Skin epidermis (tissue), 12 donors: ENCODE results near the gene ST8SIA6.
A peak's percentile ranks its signal among the peaks of the same experiment; 100 is the strongest.
"Not testable (repeated sequence)": the region's sequence is repeated elsewhere in the genome, so short reads cannot be mapped to it uniquely, and the experiment has no call there.

Experiments used
- H3K27ac ChIP-seq, 21 experiments: fragments of 200-600 bp; sonication (generic) in 11 of 21; one replicate each; pipeline ENCODE4 v1.5.0; 2020; ENCODE audit warnings: mild to moderate bottlenecking in 3 of 21, inconsistent platforms in 2 of 21, moderate library complexity in 2 of 21
- H3K4me3 ChIP-seq, 7 experiments: fragments of 200-600 bp; sonication (generic) in 2 of 7; one replicate each; pipeline ENCODE4 v1.5.0; 2020; ENCODE audit warnings: inconsistent platforms in 2 of 7, mild to moderate bottlenecking in 2 of 7, moderate library complexity in 1 of 7

Gene ST8SIA6

DNA sequence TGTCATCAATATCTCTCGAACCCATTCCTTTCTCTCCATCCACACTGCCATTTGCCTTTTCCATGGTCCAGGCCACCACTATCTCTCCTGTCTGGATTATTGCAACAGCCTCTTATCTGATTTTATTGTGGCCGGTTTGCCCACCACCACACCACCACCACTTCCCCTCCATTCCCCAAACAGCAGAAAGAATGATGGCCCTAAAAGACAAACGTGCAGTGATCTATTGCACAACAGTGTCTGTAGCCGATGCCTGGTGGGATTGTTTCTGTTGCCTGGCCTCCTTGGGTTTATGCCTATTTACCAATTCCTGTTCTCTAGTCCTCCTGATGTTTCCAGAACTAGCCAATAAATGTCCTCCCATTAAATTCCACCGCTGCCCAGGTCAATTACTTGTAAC, 10.2 kb upstream of the ST8SIA6 start:
- no peak overlapping the region for H3K4me3 ChIP-seq
- H3K27ac ChIP-seq = no peak overlapping the region

DNA sequence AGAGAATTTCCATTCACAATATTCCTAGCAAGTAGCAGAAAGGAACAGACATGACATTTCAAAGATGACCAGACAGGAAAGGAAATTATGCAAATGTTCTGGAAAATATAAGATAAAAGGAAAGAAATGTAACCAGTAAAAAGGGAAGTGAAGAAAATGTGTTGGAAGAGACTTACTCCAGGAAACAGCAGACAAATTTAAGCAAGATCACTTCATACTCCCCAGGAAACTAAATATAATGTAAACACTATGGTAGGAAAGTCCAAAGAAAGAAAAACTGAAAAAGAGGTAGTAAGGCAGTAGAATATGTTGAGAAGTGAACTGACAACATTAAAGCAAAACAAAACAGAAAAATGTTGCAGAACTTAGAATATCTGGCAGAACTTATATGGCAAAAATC, 6.4 kb upstream of the ST8SIA6 start:
- Histone ChIP-seq H3K4me3 (no peak overlapping the region), H3K27ac (no peak overlapping the region)

DNA sequence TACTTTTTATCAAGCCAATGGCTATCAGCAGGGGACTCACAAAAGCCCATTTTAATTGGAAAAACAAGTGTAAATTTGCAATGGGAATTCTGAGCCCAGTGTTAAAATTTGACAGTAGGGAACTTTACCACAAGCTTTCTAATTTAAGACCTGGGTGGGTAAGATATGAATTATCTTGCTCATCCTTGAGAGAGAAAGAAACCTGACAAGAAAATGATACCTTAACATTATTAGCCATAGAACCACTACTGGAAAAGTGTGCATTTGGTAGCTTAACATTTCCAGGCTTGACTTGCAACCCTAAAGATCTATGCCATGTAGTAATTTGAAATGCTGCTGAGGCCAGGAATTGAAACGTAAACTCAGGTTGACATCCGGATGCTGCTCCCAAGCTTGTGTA, 2.7 kb upstream of the ST8SIA6 start:
- Histone ChIP-seq H3K27ac (no peak overlapping the region), H3K4me3 (no peak overlapping the region)

DNA sequence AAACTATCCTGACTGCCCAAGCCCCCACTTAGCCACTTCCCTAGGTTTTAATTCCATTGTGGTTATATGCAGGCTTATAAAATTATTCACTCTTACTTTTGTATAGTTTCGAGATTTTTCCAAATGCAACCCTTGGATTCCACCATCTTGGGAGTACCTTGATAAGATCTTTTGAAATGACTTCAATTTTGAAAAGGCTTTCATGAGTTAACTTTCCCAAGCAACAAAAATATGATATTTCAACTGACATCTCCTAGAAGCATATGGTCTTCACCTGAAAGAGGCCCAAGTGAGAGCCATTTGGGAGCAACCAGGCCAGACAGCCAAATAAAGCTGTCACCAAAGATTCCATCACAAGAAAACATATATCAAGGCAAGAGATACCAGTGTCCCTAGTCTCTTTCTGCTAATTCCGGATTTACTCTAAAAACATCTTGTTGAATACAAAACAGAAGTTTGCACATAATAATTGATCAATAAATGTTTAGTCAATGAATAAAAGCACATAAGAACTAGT, 1.7 kb upstream of the ST8SIA6 start:
- H3K27ac ChIP-seq = no peak overlapping the region
- no peak overlapping the region for H3K4me3 ChIP-seq

DNA sequence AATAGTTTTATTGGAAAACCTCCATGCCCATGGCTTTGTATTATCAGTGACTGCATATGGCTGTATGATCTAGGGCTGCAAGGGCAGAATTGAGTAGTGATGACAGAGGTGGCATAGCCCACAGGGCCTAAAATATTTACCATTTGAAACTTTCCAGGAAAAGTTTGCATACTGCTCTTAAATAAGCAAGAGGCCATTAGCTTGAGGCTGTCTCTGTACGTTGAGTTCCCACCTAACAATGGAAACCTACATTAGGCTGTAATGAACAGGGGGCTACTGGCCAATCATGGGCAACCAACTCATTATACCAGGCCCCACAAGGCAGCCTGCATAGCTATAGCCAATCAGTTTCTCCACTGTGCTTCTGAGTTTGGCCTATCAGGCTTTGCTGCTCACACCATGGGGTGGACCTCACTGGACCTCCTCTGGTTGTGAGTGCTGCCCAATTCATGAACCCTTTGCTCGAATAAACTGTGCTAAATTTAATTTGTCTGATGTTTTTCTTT, 673 bp upstream of the ST8SIA6 start:
- peak overlapping the region in 2 of 7 experiments; percentile 49 to 56 for H3K4me3 ChIP-seq

DNA sequence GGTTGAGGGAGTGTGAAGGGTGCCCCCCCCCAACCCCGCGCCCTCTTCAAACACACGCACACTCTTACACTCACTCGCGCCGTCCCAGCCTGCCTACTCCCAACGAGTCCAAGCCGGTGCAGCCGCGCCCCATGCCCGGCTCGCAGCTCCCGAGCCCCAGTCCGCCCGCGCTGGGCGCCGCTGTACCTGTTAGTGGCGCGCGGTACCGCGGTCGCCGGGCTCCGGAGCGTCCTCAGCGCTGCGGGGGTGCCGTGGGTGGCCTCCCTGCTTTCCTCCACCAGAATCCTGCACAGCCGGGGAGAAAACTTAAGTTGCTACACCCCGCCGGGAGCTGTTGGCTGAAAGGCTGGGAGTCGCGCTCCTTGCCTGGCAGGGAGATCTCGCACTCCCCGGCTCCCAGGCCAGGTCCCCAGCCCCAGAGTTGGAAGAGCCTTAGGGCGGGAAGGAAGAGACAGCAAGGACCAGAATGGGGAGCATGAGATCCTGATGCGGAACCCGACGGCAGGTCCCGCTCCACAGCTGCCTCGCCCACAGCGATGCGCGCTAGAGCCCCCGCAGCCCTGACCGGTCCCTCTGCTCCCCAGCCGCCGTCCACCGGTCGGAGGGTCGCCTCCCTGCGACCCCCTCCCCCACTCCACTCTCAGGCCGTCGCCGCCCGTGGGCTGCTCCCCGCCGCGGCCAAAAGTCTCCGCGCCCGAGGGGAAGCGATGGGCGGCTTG, 863 bp downstream of the ST8SIA6 start:
- H3K27ac ChIP-seq = peak overlapping the region in 12 of 21 experiments; percentile 5 to 67 (median 44)
- H3K4me3 ChIP-seq = peak overlapping the region; percentile 27 to 56 (median 39)

More for the DNA sequence above, 673 bp upstream of the ST8SIA6 start:
- peak overlapping the region in 4 of 21 experiments; percentile 5 to 38 (median 17) for H3K27ac ChIP-seq

DNA sequence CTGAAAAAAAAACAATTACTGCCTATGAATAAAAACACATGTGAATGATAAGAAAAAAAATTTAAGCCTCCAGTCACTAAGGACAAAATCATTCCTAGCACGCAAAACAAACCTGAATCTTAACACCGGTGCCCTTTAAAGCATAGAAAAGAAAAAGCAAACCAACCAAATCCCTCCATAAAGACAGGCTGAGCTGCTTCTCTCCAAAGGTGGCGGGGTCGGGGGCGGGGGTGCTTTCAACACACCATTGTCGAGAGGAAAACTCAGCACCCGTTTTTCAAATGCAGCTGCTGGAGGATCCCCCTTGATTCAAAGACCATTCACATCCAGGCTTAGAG, 1.4 kb downstream of the ST8SIA6 start:
- Histone ChIP-seq H3K4me3 (peak overlapping the region; percentile 27 to 56 (median 39)), H3K27ac (peak overlapping the region in 7 of 21 experiments; percentile 5 to 67 (median 51))

DNA sequence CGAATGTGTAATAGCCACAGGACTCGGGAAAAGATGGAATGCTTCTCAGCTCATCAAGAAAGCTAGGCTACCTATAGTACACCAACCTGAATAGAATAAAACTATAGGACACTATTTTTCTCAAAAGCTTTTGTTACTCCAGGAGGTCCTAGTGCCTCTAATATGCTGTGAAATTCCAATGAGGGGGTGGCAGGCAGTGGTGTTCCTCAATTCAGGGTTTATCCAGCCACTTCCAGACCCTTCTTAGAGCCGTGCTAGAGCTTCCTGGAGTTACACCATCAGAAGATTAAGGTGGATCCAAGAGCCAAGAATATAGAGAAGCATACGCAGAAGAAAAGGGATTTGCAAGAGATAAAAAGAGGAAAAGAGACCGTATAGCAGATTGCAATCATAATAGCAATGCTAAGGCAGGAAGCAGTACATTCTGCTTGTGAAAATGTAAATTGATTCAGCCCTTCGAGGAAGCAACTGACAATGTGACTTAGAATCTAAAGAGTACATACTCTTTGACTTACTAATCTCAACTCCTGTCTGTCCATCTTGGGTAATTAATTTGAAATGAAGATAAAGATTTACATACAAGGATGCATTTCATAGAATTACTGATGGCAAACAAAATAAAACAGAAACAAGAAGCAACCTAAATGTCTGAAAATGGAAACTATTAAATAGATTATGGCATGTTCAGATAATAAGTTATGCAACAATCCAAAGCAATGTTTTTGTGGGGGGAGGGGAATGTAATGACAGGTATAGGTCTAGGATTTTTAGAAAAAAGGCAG, 2.1 kb downstream of the ST8SIA6 start:
- Histone ChIP-seq H3K27ac (no peak overlapping the region), H3K4me3 (no peak overlapping the region)

DNA sequence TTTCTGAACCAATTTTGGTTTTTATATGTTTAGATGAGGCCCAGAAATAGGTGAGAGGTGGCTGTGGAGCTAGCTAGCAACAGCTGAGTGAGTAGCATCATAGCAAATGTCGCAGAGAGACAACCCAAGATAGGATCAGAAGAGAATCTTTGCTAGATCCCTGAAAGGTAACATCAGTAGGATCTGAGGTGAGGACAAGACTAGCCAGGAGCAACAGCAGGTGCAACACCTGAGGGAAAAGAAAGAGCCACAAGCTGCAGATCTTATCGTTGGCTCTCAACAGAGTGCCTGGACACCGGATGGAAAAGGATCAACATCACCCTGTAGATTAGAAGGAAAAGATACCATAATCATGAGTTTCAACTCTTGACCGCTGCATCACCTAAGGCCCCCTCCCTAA, 4.4 kb downstream of the ST8SIA6 start:
- no peak overlapping the region for H3K27ac ChIP-seq
- no peak overlapping the region for H3K4me3 ChIP-seq

DNA sequence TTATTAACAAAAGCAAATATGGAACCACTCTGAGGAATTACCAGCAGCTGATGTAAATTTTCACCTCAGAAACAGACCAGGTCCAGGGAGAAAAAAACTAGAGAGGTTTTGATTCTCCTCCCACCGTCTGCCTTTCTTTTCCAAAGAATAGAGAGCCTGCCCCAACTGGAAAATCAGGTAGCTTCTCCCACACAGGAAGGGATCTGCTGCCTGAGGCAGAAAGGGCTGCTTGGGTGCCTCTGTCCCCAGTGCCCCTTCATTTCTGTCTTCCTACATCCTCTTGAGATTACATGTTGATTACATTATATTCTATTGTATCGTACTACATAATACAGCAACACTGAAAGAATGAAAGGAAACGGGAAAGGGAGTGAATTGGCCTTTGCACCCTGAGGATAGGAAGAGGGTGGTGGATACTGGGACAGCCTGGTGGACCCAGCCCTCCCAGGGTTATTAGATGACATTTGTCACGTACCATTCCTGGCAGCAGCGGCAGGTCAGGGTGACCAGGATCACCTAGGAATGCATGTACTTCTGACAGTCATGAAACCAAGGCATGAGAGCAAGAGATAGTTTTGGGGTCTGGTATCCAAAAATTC, 8.9 kb downstream of the ST8SIA6 start:
- no peak overlapping the region for H3K4me3 ChIP-seq

DNA sequence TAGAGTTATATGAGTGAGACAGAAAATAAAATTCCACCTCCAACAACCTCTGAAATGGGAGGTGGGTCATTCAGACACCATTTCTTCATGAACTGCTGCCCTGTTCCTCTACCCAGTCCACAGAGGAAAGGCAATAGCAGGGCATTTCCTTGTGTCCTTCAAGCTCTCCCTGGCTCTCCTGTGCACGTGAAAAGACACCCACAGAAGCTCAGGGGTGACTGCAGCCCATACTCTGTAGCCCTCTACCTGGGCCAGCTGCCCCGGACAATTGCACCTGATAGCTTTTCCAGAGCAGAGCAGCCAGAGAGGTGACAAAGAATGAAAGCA, 10.0 kb downstream of the ST8SIA6 start:
- Histone ChIP-seq H3K27ac (peak overlapping the region in 5 of 21 experiments; percentile 1 to 79 (median 37)), H3K4me3 (no peak overlapping the region)

More for the DNA sequence above, 8.9 kb downstream of the ST8SIA6 start:
- peak overlapping the region in 2 of 21 experiments; percentile 11 to 79 for H3K27ac ChIP-seq

DNA sequence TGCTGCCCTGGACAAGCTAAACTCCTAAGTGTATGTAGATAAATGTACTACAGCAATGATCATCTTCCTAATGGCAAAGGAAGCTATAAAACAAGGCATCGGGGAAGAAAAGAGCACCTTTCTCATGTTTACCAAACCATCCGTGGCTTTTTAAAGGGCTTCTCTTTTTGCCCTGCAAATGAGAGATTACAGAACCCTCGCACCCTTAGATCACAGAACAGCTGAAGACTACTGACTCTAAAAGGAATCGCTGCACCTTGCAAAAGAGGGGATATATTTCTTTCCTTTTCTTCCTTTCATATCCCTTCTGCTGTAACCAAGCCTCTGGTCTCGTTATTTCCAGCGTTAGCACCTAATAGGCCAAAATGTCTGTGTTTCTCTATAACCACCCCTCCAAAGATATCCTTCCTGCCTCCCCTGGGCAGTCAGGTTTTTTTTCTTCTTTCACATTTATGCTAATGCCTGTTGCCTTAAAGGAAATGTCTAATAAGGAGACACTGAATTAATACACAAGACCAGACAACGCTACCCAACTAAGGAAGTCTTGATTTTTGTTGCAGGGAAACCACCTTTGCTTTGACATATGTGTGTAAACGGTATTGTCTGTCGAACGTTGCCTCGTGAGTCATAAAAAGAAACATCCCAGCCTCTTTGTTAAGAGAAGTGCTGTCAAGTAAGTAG, 10.5 kb downstream of the ST8SIA6 start:
- H3K27ac ChIP-seq = peak overlapping the region in 4 of 21 experiments; percentile 24 to 79 (median 32)
- no peak overlapping the region for H3K4me3 ChIP-seq

DNA sequence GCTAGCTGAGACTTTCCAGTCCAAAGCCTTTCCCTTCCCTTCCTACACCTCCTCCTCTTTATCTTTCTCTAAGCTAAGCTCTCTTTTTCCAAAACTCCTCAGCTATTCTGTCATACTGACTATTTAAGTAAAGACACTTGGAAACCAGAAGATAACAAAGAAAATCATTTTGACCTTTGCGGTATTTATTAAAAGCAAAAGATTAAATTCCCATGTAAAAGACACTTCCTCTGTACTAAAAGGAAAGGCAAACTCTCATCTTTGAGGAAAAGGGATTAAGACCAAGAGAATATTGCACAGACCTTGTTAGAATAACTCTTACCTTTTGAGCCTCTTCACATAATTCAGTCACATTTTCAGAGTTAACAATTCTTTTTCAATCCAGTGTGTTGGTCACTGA, 15.8 kb downstream of the ST8SIA6 start:
- no peak overlapping the region for H3K27ac ChIP-seq
- H3K4me3 ChIP-seq = no peak overlapping the region

DNA sequence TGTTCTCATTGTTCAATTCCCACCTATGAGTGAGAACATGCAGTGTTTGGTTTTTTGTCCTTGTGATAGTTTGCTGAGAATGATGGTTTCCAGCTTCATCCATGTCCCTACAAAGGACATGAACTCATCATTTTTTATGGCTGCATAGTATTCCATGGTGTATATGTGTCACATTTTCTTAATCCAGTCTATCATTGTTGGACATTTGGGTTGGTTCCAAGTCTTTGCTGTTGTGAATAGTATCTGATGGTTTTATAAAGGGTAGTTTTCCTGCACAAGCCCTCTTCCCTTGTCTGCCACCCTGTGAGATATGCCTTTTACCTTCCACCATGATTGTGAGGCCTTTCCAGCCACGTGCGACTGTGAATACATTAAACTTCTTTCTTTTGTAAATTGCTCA, 17.8 kb downstream of the ST8SIA6 start:
- H3K27ac ChIP-seq, H3K4me3 ChIP-seq: not testable (repeated sequence)

DNA sequence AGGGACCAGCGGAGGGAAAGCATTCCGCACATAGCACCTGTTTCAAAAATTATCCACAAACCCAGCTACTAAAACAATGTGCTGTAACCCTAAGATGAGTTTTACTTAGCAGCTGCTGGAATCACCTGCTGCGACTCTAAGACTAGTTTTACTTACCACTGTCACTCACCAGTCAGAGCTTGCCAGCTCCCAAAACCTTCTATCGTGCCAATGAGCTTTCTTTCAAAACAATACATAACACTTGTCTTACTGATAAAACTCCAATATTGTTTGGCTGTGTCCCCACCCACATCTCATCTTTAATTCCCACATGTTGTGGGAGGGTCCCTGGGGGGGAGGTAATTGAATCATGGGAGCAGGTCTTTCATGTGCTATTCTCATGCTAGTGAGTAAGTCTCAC, 18.4 kb downstream of the ST8SIA6 start:
- Histone ChIP-seq H3K27ac (no peak overlapping the region), H3K4me3 (no peak overlapping the region)

DNA sequence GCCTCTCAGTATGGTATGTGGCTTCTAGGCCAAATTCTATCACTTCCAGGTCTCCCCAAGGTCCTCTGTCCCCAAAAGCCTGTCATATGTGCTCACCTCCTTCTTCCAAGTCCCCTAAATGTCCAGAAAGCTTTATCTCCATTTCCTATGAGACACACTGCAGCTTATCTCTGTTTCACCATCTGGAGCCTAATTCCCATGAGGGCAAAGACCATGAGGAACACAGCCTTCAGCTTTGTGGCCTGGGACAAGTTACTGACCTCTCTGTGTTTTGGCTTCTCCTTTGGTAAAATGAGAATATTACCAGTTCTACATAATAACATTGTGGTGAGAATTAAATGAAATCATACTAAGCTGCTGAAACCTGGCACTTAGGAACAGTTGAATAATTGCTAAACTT, 19.2 kb downstream of the ST8SIA6 start:
- H3K27ac ChIP-seq = no peak overlapping the region
- no peak overlapping the region for H3K4me3 ChIP-seq

DNA sequence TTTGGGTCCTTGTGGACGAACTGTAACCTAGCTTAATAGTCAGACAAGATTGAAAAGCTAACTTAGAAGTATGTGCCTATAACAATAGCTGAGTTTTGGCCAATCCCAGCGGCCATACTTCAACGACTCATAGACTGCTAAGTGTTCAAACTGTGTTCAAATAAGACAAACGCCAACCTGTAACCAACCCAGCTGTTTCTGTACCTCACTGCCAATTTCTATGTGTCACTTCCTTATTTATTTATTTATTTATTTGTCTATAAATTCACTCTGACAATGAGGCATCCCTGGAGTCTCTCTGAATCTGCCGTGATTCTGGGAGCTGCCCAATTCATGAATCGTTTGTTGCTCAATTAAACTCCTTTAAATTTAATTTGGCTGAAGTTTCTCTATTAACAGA, 21.7 kb downstream of the ST8SIA6 start:
- no peak overlapping the region for H3K4me3 ChIP-seq
- no peak overlapping the region for H3K27ac ChIP-seq

DNA sequence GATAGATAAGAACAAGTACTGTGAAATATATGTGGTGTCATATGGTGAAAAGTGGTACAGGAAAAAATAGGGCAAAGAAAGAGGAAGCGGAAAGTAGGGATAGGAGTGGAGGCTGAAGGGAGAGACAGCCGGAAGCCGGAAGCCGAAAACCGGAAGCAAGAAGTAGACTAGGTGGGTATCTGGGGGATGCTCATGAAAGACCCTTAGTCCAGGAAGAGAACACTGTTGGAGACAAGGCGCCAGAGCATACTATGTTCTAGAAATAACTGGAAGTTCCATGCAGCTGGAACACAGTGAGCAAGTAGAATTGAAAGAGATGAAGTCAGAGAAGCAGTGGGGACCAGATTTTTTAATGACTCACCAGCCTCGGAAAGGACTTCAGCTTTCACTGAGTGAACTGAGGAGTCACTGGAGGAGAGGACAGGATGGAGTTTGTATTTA, 22.5 kb downstream of the ST8SIA6 start:
- Histone ChIP-seq H3K27ac (no peak overlapping the region), H3K4me3 (no peak overlapping the region)

DNA sequence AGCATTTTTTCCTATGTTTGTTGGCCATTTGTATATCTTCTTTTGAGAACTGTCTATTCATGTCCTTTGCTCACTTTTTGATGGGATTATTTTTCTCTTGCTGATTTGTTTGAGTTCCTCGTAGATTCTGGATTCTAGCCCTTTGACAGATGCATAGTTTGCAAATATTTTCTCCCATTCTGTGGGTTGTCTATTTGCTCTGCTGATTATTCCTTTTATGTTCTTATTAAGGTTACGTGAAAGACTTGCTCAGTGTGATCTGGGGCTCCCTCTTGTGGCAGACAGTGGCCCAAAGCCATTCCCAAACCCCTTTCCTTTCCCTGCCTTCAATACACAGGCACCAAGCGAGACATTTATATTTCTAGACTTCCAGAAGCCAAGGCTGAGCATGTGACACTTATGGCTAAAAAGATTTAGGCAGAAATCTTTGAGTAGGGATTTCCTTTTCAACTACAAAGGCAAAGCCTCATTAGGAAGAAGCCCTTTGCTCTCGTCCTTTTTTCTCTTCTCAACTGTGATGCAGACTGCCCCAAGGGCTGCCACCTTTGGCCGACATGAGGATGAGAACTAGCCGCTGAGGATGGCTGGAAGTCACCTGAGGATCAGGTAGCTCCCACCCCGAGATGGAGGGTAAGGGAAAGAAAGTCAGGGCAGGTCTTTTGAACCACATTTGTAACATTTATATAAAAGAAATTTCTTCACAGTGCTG, 23.6 kb downstream of the ST8SIA6 start:
- Histone ChIP-seq H3K4me3 (no peak overlapping the region), H3K27ac (no peak overlapping the region)
